ENCODE measurements around the gene DIS3L2. TPM values are rescaled to one million over a fixed set of nuclear protein-coding genes. Genes with fewer than 3 reads are reported as not detected.

The DIS3L2 gene
- total RNA-seq, 1 donor from 2014 or later, result 42.1 TPM

DNA sequence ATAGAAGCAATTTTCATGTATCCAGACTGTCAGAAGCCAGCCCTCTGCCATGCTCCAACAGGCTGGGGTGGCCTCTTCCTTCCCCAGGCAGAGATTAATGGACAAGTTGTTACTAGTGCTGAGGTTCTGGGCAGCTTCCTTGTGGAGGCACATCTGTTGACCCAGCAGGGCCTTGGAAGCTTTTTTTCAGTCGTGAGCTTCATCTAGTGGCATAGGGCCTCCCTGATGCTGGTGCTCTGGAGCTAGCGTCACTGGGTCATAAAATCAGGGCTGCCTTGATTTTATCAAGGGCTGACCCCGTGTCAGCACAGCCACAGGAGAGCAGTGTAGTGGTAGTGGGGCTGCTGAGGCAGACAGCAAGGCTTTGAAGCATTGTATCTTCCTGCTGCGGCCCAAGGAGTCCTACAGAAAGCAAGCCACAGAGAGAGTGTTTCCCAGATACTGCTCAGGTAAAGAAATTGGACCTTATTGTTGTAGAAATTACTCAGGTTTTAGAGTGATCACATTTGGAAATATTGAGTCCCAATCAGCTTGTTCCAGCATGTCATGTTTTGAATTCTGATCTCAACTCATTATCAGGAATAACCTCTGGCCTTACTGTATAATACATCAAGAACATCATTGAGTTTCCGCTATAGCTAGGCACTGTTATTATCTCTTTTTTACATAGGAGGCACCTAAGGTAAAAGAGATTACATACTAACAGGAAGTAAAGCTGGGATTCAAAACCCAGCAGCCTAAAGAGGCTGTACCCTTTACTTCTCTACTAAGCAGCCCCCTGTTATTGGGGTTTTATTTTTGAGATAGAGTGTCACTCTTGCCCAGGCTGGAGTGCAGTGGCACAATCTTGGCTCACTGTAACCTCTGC lies 324.7 kb downstream of the DIS3L2 start:
- no peak overlapping the region for H3K27ac Mint-ChIP-seq (ENCODE audit: unreplicated experiment)
- H3K4me3 Mint-ChIP-seq (ENCODE audit: unreplicated experiment), result no peak overlapping the region
- TF ChIP-seq, protein P1, sequence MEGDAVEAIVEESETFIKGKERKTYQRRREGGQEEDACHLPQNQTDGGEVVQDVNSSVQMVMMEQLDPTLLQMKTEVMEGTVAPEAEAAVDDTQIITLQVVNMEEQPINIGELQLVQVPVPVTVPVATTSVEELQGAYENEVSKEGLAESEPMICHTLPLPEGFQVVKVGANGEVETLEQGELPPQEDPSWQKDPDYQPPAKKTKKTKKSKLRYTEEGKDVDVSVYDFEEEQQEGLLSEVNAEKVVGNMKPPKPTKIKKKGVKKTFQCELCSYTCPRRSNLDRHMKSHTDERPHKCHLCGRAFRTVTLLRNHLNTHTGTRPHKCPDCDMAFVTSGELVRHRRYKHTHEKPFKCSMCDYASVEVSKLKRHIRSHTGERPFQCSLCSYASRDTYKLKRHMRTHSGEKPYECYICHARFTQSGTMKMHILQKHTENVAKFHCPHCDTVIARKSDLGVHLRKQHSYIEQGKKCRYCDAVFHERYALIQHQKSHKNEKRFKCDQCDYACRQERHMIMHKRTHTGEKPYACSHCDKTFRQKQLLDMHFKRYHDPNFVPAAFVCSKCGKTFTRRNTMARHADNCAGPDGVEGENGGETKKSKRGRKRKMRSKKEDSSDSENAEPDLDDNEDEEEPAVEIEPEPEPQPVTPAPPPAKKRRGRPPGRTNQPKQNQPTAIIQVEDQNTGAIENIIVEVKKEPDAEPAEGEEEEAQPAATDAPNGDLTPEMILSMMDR (IDR thresholded peaks at IDR 0.05; ENCODE audit: partially characterized antibody, unreplicated experiment), result no peak
- H3K9me3 Mint-ChIP-seq (ENCODE audit: unreplicated experiment), result peaks cover 2% of the 10 kb centered on the region
- H3K4me1 Mint-ChIP-seq (ENCODE audit: low read depth, unreplicated experiment), result no peaks in the 10 kb centered on the region
- H3K27me3 Mint-ChIP-seq (ENCODE audit: unreplicated experiment), result peaks cover 2% of the 10 kb centered on the region
- DNase-seq, result no peak
- H3K36me3 Mint-ChIP-seq (ENCODE audit: unreplicated experiment), result no peaks in the 10 kb centered on the region

DNA sequence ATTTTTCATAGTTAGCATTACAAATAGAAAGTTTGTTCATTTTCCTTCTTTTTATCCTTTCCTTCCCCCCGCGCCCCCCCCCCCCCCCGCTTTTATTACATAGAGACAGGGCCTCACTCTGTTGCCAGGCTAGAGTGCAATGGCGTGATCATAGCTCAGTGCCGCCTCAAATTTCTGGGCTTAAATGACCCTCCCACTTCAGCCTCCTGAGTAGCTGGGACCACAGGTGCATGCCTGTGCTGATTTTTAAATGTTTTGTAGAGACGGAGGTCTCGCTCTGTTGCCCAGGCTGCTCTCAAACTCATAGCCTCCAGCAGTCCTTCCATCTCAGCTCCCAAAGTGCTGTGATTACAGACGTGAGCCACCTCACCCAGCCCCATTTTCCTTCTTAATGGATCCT lies 325.8 kb downstream of the DIS3L2 start:
- no peaks in the 10 kb centered on the region for H3K36me3 Mint-ChIP-seq (ENCODE audit: unreplicated experiment)
- DNase-seq, result no peak
- no peaks in the 10 kb centered on the region for H3K4me1 Mint-ChIP-seq (ENCODE audit: low read depth, unreplicated experiment)
- H3K27me3 Mint-ChIP-seq (ENCODE audit: unreplicated experiment), result no peaks in the 10 kb centered on the region
- H3K27ac Mint-ChIP-seq (ENCODE audit: unreplicated experiment), result no peak overlapping the region
- H3K4me3 Mint-ChIP-seq (ENCODE audit: unreplicated experiment), result no peak overlapping the region
- TF ChIP-seq, protein P1 (IDR thresholded peaks at IDR 0.05; ENCODE audit: partially characterized antibody, unreplicated experiment), result no peak
- H3K9me3 Mint-ChIP-seq (ENCODE audit: unreplicated experiment), result no peaks in the 10 kb centered on the region

DNA sequence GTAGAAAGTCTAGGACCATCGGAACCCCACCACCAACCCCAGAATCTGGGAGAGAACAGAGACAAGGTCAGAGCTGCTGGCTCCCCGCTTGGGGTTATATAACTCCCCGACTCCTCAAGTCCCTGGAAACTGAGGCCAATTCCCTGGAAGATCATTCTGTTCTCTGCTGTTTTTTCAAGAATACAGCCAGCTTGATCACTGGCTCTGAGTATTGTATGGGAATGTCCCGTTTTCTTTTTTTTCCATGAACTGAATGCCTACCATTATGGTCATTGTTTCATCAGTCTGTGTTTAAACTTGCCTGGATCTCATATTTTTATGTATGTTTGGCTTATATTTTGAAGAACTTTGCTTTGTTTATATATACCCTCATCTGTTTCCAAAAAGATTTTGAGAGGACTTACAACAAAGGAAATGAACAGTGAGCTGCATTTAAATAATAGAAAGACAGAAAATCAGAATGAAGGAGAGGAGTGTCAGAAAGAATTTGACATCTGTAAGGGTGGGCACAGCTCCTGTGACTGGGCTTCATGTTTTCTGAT lies 327.0 kb downstream of the DIS3L2 start:
- no peaks in the 10 kb centered on the region for H3K36me3 Mint-ChIP-seq (ENCODE audit: unreplicated experiment)
- H3K4me3 Mint-ChIP-seq (ENCODE audit: unreplicated experiment), result no peak overlapping the region
- H3K27me3 Mint-ChIP-seq (ENCODE audit: unreplicated experiment), result peaks cover 6% of the 10 kb centered on the region
- TF ChIP-seq, protein P1 (IDR thresholded peaks at IDR 0.05; ENCODE audit: partially characterized antibody, unreplicated experiment), result no peak
- no peaks in the 10 kb centered on the region for H3K4me1 Mint-ChIP-seq (ENCODE audit: low read depth, unreplicated experiment)
- H3K9me3 Mint-ChIP-seq (ENCODE audit: unreplicated experiment), result no peaks in the 10 kb centered on the region
- DNase-seq, result no peak
- no peak overlapping the region for H3K27ac Mint-ChIP-seq (ENCODE audit: unreplicated experiment)

DNA sequence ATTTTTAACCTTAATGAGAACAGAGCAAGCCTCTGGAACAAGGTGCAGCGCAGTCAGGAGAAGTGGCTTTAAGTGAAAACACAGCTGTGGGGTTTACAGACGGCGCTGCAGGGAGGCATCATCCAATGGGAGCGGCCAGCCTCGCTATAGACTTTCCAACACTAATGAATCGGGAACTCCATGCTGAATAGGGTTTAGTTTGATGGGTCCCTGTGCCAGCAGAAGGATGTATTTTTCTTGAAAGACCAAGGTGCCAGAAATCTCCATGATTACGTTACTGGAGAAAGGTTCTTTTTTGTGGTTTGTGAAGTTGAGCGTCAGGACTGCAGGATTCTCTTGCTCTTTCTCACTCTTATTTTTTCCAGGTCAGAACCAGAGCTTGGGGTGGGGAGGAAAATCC lies 329.2 kb downstream of the DIS3L2 start:
- TF ChIP-seq, protein P1 (IDR thresholded peaks at IDR 0.05; ENCODE audit: partially characterized antibody, unreplicated experiment), result no peak
- no peaks in the 10 kb centered on the region for H3K9me3 Mint-ChIP-seq (ENCODE audit: unreplicated experiment)
- peaks cover 6% of the 10 kb centered on the region for H3K27me3 Mint-ChIP-seq (ENCODE audit: unreplicated experiment)
- no peaks in the 10 kb centered on the region for H3K4me1 Mint-ChIP-seq (ENCODE audit: low read depth, unreplicated experiment)
- H3K27ac Mint-ChIP-seq (ENCODE audit: unreplicated experiment), result no peak overlapping the region
- no peaks in the 10 kb centered on the region for H3K36me3 Mint-ChIP-seq (ENCODE audit: unreplicated experiment)
- no peak overlapping the region for H3K4me3 Mint-ChIP-seq (ENCODE audit: unreplicated experiment)
- DNase-seq, result no peak

DNA sequence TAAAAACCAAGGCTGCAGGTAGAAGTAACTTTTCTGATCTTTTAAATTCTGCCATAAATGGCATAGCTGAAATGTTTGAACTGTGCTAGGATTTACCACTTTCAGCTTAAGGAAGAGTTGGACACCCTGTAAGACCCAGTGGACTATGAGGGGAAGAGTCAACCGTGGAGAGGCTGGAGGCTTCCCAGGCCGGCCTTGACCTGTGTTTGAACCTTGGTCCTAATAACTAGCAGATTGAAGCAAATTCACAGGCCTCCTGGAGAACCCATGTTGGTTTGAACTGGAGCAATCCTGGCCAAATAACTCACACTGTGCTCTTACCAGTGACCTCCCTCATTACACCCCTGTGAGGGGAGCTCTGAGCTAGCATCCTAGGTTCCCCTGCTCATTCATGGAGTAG lies 329.8 kb downstream of the DIS3L2 start:
- Mint-ChIP-seq H3K4me3 (ENCODE audit: unreplicated experiment) (no peak overlapping the region), H3K36me3 (ENCODE audit: unreplicated experiment) (no peaks in the 10 kb centered on the region), H3K4me1 (ENCODE audit: low read depth, unreplicated experiment) (no peaks in the 10 kb centered on the region), H3K9me3 (ENCODE audit: unreplicated experiment) (no peaks in the 10 kb centered on the region), H3K27me3 (ENCODE audit: unreplicated experiment) (peaks cover 6% of the 10 kb centered on the region), H3K27ac (ENCODE audit: unreplicated experiment) (no peak overlapping the region)
- no peak for DNase-seq
- TF ChIP-seq, protein P1 (IDR thresholded peaks at IDR 0.05; ENCODE audit: partially characterized antibody, unreplicated experiment), result no peak
